SU-DHL-6 (cell line): ENCODE measurements around the gene SCAPER.

Experiments used
- H2AFZ ChIP-seq: fragments of 200-600 bp; sonication (generic); 2 replicates; pipeline ENCODE4 v1.6.1; 2014; ENCODE audit warnings: low read depth, mild to moderate bottlenecking, moderate library complexity, mixed read lengths, antibody characterized with exemption, low read length; ENCODE audit not compliant: severe bottlenecking
- H3F3A ChIP-seq: fragments of 200-600 bp; shearing (Covaris generic); 2 replicates; pipeline ENCODE4 v1.6.0; 2016; ENCODE audit warnings: antibody characterized with exemption, mild to moderate bottlenecking; ENCODE audit not compliant: insufficient read depth
- H3K27ac ChIP-seq: fragments of 200-600 bp; sonication (generic); 2 replicates; pipeline ENCODE4 v1.5.1; 2016; ENCODE audit warnings: low read depth, mild to moderate bottlenecking, low read length, moderate library complexity, mixed read lengths
- H3K27me3 ChIP-seq: fragments of 200-600 bp; sonication (generic), shearing (Covaris generic); 2 replicates; pipeline ENCODE4 v1.6.0; 2014; ENCODE audit warnings: mild to moderate bottlenecking, low read length
- H3K36me3 ChIP-seq: fragments of 200-600 bp; sonication (generic); 2 replicates; pipeline ENCODE4 v1.6.1; 2014; ENCODE audit warnings: mild to moderate bottlenecking, low read length, mixed read lengths
- H3K4me2 ChIP-seq: fragments of 300-600, 200-600 bp; shearing (Covaris generic), sonication (generic); 2 replicates; pipeline ENCODE4 v1.6.0; 2014; ENCODE audit warnings: low read length, low read depth, mild to moderate bottlenecking; ENCODE audit not compliant: poor library complexity, severe bottlenecking
- H3K4me3 ChIP-seq: fragments of 200-600 bp; sonication (generic); 2 replicates; pipeline ENCODE4 v1.5.1; 2014; ENCODE audit warnings: antibody characterized with exemption, low read length, mild to moderate bottlenecking, mixed read lengths; ENCODE audit not compliant: insufficient read depth, poor library complexity, severe bottlenecking
- H3K79me2 ChIP-seq: fragments of 200-600 bp; sonication (generic); 2 replicates; pipeline ENCODE4 v1.6.1; 2014; ENCODE audit warnings: mild to moderate bottlenecking, low read length, moderate library complexity; ENCODE audit not compliant: insufficient read depth
- H3K9ac ChIP-seq: fragments of 200-600 bp; sonication (generic); 2 replicates; pipeline ENCODE4 v1.7.0; 2014; ENCODE audit warnings: mild to moderate bottlenecking, low read length
- H3K9me2 ChIP-seq: fragments of 200-600 bp; sonication (generic); replicated peaks from 2 replicates; pipeline ENCODE4 v1.6.1; 2014; ENCODE audit warnings: low read length; ENCODE audit not compliant: insufficient read depth
- H3K9me3 ChIP-seq: fragments of 200-600 bp; sonication (generic); 2 replicates; pipeline ENCODE4 v1.6.1; 2014; ENCODE audit warnings: low read length, mixed read lengths; ENCODE audit not compliant: insufficient read depth
- H4K20me1 ChIP-seq: fragments of 200-600 bp; sonication (generic); 2 replicates; pipeline ENCODE4 v1.6.1; 2014; ENCODE audit warnings: low read depth, mild to moderate bottlenecking, antibody characterized with exemption, low read length, moderate library complexity, mixed read lengths
- EZH2phosphoT487 ChIP-seq: fragments of 200-600 bp; sonication (generic), shearing (Covaris generic); conservative IDR thresholded peaks from 2 replicates; pipeline ENCODE4 v1.6.1; 2018; ENCODE audit warnings: mild to moderate bottlenecking, antibody characterized with exemption, low read length, moderate library complexity, mixed read lengths
- TF ChIP-seq, protein P1 (sequence below): fragments of 200-600 bp; sonication (generic); IDR thresholded peaks from one replicate; pipeline ENCODE4 v1.5.1; 2017; ENCODE audit warnings: antibody characterized with exemption, mild to moderate bottlenecking, low read length, moderate library complexity; ENCODE audit not compliant: insufficient read depth, poor library complexity, severe bottlenecking

The SCAPER gene

DNA sequence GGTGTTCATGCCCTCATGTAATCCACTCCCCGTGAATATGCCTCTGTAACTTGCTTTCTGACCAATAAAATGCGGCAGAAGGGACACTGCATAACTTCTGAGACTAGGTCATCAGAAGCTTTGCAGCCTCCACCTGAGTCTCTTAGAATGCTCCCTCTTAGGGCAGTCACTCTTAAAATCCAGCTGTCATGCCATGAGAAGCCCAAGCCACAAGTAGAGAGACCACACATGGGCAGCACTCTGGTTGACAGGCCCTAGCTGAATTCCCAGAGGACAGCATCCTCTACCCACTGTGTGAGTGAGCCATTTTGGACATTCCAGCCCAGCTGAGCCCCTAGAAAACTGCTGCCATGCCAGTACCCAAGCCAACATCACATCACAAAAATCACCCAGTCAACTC is 41.4 kb downstream of the SCAPER start:
- Histone ChIP-seq H3K4me2 (no peak overlapping the region), H3F3A (no peaks in the 10 kb centered on the region), H3K79me2 (no peaks in the 10 kb centered on the region), H2AFZ (no peak overlapping the region), H3K9me2 (no peaks in the 10 kb centered on the region), H4K20me1 (no peaks in the 10 kb centered on the region), H3K36me3 (no peaks in the 10 kb centered on the region), H3K27me3 (no peaks in the 10 kb centered on the region), H3K4me3 (no peak overlapping the region), H3K9ac (no peak overlapping the region), H3K9me3 (no peaks in the 10 kb centered on the region), H3K27ac (no peak overlapping the region)
- TF ChIP-seq, protein P1, sequence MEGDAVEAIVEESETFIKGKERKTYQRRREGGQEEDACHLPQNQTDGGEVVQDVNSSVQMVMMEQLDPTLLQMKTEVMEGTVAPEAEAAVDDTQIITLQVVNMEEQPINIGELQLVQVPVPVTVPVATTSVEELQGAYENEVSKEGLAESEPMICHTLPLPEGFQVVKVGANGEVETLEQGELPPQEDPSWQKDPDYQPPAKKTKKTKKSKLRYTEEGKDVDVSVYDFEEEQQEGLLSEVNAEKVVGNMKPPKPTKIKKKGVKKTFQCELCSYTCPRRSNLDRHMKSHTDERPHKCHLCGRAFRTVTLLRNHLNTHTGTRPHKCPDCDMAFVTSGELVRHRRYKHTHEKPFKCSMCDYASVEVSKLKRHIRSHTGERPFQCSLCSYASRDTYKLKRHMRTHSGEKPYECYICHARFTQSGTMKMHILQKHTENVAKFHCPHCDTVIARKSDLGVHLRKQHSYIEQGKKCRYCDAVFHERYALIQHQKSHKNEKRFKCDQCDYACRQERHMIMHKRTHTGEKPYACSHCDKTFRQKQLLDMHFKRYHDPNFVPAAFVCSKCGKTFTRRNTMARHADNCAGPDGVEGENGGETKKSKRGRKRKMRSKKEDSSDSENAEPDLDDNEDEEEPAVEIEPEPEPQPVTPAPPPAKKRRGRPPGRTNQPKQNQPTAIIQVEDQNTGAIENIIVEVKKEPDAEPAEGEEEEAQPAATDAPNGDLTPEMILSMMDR: no peak

DNA sequence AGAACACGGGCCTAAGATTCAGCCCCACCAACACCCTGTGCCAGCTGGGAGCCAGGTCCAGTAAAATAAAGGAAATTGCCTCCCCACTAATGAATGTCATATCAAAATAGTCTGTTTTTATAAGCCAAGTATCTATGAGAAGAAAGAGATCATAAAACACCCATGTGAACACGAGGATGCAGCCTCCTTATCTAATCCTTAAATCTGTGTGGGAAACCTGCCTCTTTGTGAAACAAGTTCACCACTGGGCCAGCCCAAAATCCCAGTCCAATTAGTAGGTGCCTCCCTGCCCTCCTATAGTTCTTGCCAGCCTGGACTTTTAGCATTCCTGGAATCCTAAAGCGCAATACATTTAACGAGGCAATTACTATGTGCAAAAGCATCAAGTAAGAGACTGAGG is 42.0 kb downstream of the SCAPER start:
- Histone ChIP-seq H3K9me2 (no peaks in the 10 kb centered on the region), H3K36me3 (no peaks in the 10 kb centered on the region), H2AFZ (no peak overlapping the region), H3K4me3 (no peak overlapping the region), H3K79me2 (no peaks in the 10 kb centered on the region), H3K27me3 (no peaks in the 10 kb centered on the region), H3K27ac (no peak overlapping the region), H3F3A (no peaks in the 10 kb centered on the region), H3K9ac (no peak overlapping the region), H4K20me1 (no peaks in the 10 kb centered on the region), H3K9me3 (no peaks in the 10 kb centered on the region), H3K4me2 (no peak overlapping the region)
- no peak for TF ChIP-seq EZH2phosphoT487
- TF ChIP-seq, protein P1: no peak

DNA sequence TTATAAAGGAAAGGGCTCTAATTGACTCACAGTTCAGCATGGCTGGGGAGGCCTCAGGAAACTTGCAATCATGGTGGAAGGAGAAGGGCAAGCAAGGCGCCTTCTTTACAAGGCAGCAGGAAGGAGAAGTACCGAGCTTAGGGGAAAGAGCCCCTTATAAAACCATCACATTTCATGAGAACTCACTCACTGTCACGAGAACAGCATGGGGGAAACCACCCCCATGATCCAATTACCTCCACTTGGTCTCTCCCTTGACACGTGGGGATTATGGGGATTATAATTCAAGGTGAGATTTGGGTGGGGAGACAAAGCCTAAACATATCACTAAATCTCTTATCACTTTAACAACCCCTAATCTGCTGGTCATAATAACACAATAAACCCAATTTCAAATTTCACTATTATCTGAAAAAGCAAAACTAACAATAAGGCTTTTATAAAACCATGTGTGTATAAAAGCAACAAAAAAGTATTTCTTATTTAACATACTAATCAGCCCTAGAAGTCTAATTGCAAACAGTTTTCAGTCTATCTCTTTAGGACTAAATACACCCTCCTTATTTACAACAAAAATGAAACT is 43.2 kb downstream of the SCAPER start:
- TF ChIP-seq EZH2phosphoT487: no peak
- TF ChIP-seq, protein P1: no peak
- Histone ChIP-seq H4K20me1 (no peaks in the 10 kb centered on the region), H3K9me2 (no peaks in the 10 kb centered on the region), H3K27ac (no peak overlapping the region), H3K79me2 (no peaks in the 10 kb centered on the region), H3F3A (no peaks in the 10 kb centered on the region), H3K9ac (no peak overlapping the region), H2AFZ (no peak overlapping the region), H3K9me3 (no peaks in the 10 kb centered on the region), H3K27me3 (no peaks in the 10 kb centered on the region), H3K36me3 (no peaks in the 10 kb centered on the region), H3K4me2 (no peak overlapping the region), H3K4me3 (no peak overlapping the region)
